ENCODE results near the gene PCTP.

Gene PCTP

DNA sequence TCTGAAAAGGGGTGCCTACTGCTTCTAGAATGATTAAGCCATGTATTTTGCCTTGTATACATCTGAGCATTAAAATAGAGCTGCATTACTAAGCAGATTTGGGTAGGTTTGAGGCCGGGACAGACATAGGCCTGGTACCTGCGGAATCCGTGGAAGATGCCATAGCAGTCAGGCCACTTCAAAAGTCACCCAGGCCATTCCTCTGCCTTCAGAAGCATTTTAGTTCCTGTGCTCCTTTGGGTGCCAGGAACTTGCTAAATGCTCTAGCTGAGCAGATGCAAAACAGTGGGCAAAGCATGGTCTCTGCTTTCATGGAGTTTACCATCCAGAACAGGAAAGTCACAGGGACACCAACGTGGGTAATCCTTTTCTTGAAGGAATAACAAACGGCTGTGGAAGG lies 22.5 kb upstream of the PCTP start:
- no peak for DNase-seq

DNA sequence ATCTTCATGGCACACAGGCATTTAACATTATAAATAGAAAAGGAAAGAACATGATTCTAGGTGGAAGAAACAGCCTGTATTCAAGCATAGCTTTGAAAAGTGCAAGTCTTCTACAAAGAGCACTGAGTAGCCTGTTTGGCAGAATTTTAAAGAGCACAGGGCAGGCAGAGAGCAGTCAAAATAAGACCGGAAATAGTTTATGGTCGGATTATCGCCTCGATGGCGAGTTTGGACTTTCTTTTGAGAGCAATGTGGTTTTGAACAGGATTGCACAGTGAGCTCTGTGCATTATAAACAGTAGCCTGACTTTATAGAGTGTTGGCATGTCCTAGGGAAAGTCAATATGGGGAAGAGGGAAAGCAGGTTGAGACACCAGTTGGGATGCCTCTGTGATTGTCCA lies 22.0 kb upstream of the PCTP start:
- DNase-seq: no peak

GRCh38 chr17:55729484-55729883 lies 21.4 kb upstream of the PCTP start:
- DNase-seq: no peak

DNA sequence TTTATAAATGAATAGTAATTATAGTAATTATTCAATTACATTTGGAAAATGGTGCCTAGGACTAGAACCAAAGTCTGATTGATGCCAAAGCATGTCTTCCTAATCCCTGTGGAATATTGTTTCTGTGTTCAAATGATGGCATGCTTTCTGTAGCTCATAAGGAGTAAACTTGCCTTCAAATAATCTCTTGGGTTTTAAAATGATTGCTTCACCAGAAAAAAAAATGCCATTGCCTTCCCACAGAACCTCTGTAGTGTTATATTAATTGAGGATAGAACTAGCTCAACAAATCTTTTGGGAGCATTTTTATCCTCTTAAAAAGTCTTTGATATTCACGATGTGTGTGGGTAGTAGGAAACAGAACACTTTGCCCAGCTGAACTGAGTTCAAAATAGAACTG lies 20.5 kb upstream of the PCTP start:
- no peak for DNase-seq

DNA sequence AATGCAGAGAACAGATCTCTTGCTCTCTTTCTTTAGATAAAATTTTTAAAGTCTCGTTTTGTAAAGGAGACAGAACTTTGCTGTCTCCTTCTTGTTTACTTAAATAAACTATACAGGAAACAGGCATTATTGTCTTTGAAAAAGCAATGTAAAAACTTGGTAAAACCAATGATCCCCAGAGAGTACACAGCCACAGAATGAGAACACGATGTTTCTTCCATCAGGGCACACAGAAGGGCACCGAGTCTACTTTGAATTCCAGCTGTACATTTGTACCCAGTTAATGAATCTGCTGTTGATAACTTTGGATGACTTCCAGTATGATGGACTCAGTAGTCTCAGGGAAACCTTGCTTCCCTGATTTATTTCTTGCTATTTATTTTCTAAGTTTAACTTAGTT lies 20.0 kb upstream of the PCTP start:
- DNase-seq: no peak

- no peak for DNase-seq
Measured at GRCh38 chr17:55731586-55732250, 19.1 kb upstream of the PCTP start.

GRCh38 chr17:55734128-55734781 lies 16.6 kb upstream of the PCTP start:
- DNase-seq: no peak

DNA sequence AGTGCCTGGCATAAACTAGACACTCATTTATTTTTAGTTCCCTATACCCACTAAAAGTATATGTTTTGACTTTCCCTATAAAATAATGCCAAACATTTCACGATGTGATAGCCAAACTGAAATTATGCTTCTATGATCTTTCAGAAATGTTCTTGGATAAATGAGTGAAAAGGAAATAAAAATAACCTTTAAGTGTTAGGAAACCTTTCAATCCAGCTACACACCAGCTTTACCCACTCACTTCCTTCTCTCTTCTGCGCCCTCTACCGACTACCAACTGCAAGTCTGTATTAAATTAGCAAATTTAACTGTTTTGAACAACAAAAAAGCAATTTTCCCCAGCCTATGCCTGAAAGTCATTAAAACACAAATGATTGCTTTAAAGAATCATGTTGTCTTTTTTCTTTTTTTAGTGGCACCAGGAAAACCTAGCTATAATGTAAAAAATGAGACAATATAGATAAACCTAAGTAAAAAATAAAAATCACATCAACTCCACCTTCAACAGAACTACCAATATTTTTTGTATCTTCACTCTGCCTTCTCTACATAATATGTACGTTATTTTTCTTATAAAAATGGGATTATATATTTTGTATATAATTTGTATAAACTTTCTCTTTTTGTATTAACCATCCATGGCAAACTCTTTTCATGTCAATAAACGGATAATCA lies 15.0 kb upstream of the PCTP start:
- no peak for DNase-seq

DNA sequence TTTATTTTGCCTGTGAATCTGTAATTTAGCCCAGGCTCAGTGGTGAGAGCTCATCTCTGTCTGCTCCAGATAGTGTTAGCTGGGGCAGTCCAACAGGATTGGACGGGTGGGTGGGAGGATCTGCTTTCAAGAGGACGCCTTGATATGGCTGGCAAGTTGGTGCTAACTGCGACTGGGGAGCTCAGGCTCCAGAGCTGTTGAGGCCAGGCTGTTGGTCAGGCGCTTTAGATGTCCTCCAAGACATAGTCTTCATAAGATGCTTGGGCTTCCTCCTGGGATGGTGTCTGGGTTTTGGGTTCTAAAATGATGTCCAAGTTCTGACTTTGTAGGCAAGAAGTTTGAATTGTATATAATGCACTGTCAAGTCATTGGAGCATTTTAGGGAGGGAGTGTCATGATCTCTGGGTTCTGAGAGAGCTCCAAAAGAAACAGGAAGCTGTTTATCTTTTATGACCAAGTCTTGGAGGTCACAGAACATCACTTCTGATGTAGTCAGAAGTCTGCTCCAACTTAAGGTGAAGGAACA lies 12.8 kb upstream of the PCTP start:
- no peak for DNase-seq

GRCh38 chr17:55740511-55741355 lies 10.1 kb upstream of the PCTP start:
- DNase-seq: no peak

DNA sequence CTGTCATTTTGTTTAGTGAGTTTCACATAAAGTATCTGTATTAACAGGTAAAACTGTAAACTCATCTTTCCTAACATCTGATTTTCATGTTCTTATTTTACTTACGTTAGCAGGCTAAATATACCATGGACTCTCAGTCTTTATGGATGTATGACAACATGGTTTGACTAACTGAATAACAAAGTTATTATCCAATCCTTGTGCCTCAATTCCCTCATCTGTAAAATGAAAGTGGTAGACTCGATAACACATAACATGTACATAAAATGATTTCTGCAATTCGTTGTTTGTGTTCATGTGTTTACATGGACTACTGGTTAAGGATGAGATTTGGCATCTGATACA lies 9.5 kb upstream of the PCTP start:
- no peak for DNase-seq

- DNase-seq: no peak
Measured at GRCh38 chr17:55742272-55743102, 8.4 kb upstream of the PCTP start.

DNA sequence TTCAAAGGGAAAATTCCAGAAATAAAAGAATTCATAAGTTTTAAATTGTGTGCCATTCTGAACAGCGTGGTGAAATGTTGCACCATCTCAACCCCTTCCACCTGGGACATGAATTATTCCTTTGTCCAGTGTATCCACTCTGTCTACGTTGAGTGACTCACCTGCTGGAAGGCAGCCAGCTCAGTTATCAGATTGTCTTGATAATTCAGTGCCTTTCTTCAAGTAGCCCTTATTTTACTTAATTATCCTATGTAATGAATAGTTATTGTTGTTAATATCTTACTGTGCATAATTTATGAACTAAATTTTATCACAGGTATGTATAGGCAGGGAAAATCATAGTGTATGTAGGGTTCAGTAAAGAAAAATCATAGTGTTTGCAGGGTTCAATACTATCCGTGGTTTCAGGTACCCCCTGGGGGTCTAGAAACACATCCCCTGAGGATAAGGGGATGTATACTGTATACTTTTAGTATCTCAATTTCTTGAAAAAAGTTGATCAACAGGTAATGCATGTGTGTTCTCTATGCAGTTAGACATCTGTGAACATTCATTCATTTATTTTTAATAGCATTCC lies 7.7 kb upstream of the PCTP start:
- DNase-seq: no peak

- no peak for DNase-seq
Measured at GRCh38 chr17:55745258-55745657, 5.6 kb upstream of the PCTP start.

DNA sequence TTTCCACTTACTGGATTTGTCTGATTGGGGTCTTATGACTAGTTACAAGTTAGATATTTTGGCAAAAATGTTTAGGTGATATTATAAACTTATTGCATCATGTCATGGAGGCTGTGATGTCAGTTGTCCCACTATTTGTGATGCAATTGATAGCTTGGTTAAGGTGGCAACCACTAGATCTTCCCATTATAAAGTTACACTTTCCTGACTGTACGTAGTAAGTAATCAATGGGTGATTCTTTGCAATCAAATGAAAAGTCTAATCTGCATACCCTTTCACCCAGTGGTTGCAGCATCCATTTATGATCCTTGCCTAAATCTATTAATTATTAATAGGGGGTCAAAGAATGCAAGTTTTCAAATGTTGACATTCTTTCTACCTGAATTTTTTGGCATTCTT lies 4.4 kb upstream of the PCTP start:
- DNase-seq: no peak

GRCh38 chr17:55747209-55747608 lies 3.6 kb upstream of the PCTP start:
- DNase-seq: no peak

- DNase-seq: no peak
Measured at GRCh38 chr17:55748841-55749240, 2.0 kb upstream of the PCTP start.

DNA sequence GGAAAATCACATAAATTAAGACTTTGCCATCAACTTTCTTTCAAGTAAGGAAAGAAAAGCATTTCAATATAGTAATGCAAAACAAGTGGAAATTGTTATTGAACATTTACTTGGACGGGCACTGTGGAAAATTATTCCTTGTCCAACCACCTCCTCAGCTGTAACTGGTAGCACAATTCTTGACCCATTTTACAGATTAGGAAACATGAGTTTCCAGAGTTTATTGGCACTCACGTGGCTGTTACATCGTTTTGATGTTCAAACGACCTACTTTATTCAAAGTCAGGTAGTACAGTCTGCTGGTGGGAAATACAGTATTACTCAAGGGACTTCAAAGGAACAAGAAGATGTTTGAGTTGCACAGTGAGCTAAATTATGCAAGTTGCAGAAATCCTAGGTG lies 866 bp upstream of the PCTP start:
- DNase-seq: no peak

DNA sequence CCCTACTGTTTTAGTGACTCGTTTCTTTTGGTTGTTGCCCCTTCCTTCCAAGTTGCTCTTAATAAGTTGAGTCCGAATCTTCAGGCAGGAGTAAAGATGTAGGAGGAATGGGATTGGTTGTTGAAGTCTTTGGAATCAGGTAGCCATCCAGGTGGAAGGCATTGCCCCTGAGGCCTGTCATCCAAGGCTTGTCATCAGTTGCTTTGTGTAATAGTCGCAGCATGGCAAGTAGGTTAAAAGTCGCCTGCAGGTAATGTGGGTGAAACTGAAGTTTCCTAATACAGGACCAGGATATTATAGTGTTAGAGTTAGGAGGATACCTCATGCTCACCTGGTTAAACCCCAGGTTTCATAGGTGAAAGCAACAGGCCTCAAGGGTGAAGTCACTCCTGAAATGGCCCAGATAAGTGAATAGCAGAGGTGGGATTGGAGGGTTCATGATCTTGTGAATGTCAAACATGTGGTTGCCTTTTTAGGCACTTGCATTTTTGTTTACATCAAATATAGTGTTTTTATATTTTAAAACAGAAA lies 934 bp downstream of the PCTP start:
- DNase-seq: no peak

GRCh38 chr17:55756689-55757088 lies 5.8 kb downstream of the PCTP start:
- no peak for DNase-seq

- no peak for DNase-seq
Measured at GRCh38 chr17:55757659-55758058, 6.8 kb downstream of the PCTP start.

- DNase-seq: no peak
Measured at GRCh38 chr17:55758171-55758570, 7.3 kb downstream of the PCTP start.
